Measurements from ENCODE around the gene RPTOR.

Gene RPTOR

GRCh38 chr17:80997424-80998117 is 452.9 kb downstream of the RPTOR start:
- no peak for DNase-seq (ENCODE audit: low read depth in 2 of 2)

GRCh38 chr17:80998118-80998747 is 453.6 kb downstream of the RPTOR start:
- no peak for DNase-seq (ENCODE audit: low read depth in 2 of 2)

- no peak for DNase-seq (ENCODE audit: low read depth in 2 of 2)
These were observed 454.3 kb downstream of the RPTOR start for GRCh38 chr17:80998748-80999535.

- DNase-seq (ENCODE audit: low read depth in 2 of 2) = no peak
These were observed 455.1 kb downstream of the RPTOR start for GRCh38 chr17:80999536-81000333.

GRCh38 chr17:81000334-81000630 is 455.6 kb downstream of the RPTOR start:
- no peak for DNase-seq (ENCODE audit: low read depth in 2 of 2)

- no peak for DNase-seq (ENCODE audit: low read depth in 2 of 2)
These were observed 456.2 kb downstream of the RPTOR start for GRCh38 chr17:81000631-81001357.

GRCh38 chr17:81002013-81002384 is 457.4 kb downstream of the RPTOR start:
- no peak for DNase-seq (ENCODE audit: low read depth in 2 of 2)

GRCh38 chr17:81002409-81003361 is 458.0 kb downstream of the RPTOR start:
- no peak for DNase-seq (ENCODE audit: low read depth in 2 of 2)

GRCh38 chr17:81003711-81004475 is 459.3 kb downstream of the RPTOR start:
- no peak for DNase-seq (ENCODE audit: low read depth in 2 of 2)

- no peak for DNase-seq (ENCODE audit: low read depth in 2 of 2)
These were observed 462.3 kb downstream of the RPTOR start for GRCh38 chr17:81006891-81007290.

GRCh38 chr17:81008140-81008539 is 463.5 kb downstream of the RPTOR start:
- DNase-seq (ENCODE audit: low read depth in 2 of 2) = no peak

- no peak for DNase-seq (ENCODE audit: low read depth in 2 of 2)
These were observed 464.5 kb downstream of the RPTOR start for GRCh38 chr17:81009136-81009535.

GRCh38 chr17:81010935-81011334 is 466.3 kb downstream of the RPTOR start:
- DNase-seq (ENCODE audit: low read depth in 2 of 2) = no peak

- DNase-seq (ENCODE audit: low read depth in 2 of 2) = no peak
These were observed 467.3 kb downstream of the RPTOR start for GRCh38 chr17:81011951-81012350.

- DNase-seq (ENCODE audit: low read depth in 2 of 2) = no peak
These were observed 468.2 kb downstream of the RPTOR start for GRCh38 chr17:81012574-81013447.

GRCh38 chr17:81013642-81014041 is 469.0 kb downstream of the RPTOR start:
- DNase-seq (ENCODE audit: low read depth in 2 of 2) = no peak

GRCh38 chr17:81015136-81015535 is 470.5 kb downstream of the RPTOR start:
- no peak for DNase-seq (ENCODE audit: low read depth in 2 of 2)

Data from stimulated activated CD8-positive, alpha-beta memory T cell treated with anti-CD3 and anti-CD28 coated beads, Interleukin-15, amount 100 ng/mL, for 48 hours (primary cell).